ENCODE data around the gene FAM53A. TPM values are rescaled to one million over a fixed set of nuclear protein-coding genes. Genes with fewer than 3 reads are reported as not detected.
A peak's percentile ranks its signal among the peaks of the same experiment; 100 is the strongest.
"Not testable (repeated sequence)": the region's sequence is repeated elsewhere in the genome, so short reads cannot be mapped to it uniquely, and the experiment has no call there.

The FAM53A gene
- total RNA-seq, 1 donor from 2014 or later = 0.49 TPM

DNA sequence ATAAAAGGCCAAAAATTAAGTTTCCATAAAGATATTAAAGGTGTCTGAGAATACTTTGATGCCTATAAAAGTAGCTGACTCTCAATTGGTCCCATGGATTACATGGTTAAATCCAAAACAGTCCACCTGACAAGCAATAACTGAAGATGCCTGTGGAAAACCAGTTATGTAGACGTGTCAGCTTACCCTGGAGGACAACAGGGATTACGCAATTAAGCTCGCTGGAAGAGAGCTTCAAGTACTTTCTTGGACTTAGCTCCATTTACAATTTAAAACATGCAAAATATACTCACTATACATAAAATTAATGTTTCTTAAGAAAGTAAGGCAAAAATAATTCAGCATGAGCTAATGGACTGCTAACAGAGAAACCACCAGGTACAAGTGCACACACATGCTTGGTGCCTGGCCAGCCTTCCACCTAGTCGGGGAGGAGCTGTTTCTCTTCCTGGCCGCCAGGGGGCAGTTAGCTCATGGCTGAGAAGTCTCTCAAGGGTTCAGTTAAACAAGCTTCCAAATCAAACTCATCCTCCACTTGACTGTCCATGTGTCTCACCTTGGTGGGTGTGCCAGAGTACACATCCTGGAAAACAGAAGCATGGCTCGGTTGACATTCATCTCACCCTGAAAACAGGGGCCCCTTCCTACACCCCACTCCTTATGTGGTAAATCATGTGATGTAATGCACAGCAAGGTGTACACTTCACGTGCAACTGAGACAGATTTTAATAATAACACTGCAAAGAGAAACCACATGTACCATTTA, 9.2 kb upstream of the FAM53A start:
- peak; percentile 70 for ATAC-seq
- DNase-seq (ENCODE audit: missing footprints) = peak; percentile 80
- intact Hi-C loops (cut with DNase I) = no loop called here

DNA sequence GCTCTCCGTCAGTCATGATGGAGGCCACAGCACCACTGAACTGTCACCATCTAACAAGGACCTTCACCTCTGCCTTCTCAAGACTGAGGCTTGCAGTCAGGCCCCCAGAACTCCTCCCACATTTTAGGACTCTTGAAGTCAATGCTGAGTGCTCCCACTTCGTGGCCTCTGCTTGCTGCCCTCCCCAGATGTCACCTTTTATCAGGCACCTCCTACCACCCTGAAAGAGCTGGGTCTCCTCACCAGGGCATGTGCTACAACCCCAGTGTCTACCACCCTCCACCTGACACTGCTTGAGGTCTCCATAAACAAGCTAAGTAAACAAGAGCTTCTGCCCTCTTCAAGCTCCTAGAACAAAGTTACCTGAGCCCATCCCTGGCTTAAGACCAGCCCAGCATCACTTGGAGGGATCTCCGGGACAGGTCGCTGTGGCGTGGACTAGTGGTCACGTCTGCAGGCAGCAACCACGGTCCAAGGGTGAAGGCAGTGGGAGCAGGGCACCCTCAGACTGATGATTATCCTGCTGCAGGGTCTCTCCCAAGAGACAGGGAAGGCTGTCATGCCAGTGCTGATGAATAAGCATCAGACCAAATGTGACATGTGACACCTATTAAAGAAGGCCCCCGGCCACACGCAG, 7.7 kb upstream of the FAM53A start:
- intact Hi-C loops (cut with DNase I) = no loop called here
- no peak for ATAC-seq
- DNase-seq (ENCODE audit: missing footprints) = no peak

GRCh38 chr4:1690698-1691097, 6.6 kb upstream of the FAM53A start:
- intact Hi-C loops (cut with DNase I) = no loop called here
- peak; percentile 11 for DNase-seq (ENCODE audit: missing footprints)

DNA sequence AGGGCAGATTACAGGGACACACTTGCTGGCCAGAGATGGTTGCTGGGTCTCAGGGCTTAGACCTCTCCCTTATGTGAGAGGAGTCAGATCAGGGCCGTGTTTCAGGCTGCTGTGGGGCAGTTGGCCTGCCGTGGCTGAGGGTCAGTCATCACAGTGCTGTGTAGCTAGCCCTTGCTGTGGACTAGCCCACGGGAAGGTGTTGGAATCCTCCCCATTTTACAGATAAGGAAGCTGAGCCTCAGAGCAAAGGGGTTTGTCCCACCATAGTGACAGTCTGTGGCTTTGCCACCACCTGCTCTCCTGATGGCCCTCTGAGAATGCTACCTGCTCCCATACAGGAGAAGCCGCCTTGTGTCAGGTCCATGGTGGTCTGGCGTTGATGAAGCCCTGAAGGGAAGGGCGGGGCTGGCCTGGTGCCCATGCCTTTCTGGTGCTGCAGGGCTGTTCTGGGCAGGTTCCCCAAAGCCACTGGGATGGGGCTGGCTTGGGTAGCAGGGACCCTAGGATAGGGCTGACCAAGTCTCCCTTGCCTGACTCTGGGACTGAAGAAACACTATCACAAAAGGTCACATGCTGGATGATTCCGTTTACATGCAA, 2.4 kb upstream of the FAM53A start:
- ATAC-seq = no peak

More at GRCh38 chr4:1690698-1691097, 6.6 kb upstream of the FAM53A start:
- ATAC-seq = no peak

GRCh38 chr4:1685235-1686150, 1.4 kb upstream of the FAM53A start:
- intact Hi-C loops (cut with DNase I) = no loop called here
- DNase-seq (ENCODE audit: missing footprints) (peak; percentile 59), ATAC-seq (peak; percentile 2)

More for the DNA sequence above, 2.4 kb upstream of the FAM53A start:
- intact Hi-C loops (cut with DNase I) = no loop called here
- peak; percentile 30 for DNase-seq (ENCODE audit: missing footprints)

DNA sequence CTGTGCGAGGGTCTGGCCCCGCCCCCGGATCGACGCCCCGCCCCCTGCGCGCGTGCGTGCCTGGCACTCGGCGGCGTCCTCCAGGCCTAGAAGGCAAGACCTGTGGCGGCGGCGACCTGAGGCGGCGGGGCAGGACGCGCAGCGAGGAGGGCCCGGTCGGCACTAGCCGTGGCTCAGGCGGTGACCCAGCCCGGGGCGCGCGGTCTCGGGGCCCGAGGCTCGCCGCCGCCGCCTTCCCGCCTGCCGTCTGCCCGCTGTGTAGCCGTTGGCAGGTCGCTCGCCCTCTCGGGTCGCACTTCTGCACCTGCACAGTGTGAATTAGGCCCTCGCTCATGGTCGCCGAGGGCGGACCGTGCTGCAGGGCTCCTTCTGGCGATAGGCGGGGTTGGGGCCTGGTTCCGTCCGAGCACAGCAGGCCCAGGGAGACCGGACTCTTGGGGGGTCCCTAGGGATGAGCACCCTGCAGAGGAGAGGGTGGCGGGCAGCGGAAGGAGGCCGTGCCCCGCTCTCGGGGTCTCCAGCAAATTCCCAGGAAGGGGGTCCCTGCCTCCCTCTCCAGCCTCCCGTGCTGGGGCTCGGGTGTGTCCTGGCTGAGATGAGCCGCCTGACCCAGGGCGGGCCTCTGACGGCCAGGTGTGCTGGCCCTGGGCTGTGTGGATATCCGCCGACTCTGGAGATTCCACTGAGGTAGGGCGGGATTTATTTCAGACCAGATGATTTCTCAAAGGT, 557 bp upstream of the FAM53A start:
- intact Hi-C loops (cut with DNase I) = no loop called here
- peak; percentile 2 for ATAC-seq
- DNase-seq (ENCODE audit: missing footprints) = no peak

DNA sequence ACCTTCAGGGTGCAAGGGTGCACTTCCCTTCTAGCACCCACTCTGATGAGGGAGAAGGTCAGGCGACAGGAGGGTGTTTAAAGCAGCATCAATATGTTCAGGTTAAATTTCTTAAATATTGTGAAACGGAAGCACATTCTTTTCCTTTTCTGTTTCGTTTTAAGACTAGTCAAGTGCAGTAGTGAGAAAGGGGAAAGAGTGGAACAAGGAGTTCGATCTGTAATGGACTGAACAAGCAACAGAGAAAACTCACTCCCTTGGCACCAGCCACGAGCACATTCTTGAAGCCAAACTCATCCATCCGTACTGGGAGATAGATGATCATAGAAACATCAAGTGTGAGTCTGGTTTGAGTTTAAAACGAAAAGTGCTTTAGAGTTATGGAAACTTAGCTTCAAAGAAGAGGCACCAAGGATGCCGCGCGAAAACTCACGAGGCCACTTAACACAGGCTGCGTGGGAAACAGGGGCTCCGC, 815 bp downstream of the FAM53A start:
- DNase-seq (ENCODE audit: missing footprints) (no peak), ATAC-seq (no peak)
- intact Hi-C loops (cut with DNase I) = no loop called here

DNA sequence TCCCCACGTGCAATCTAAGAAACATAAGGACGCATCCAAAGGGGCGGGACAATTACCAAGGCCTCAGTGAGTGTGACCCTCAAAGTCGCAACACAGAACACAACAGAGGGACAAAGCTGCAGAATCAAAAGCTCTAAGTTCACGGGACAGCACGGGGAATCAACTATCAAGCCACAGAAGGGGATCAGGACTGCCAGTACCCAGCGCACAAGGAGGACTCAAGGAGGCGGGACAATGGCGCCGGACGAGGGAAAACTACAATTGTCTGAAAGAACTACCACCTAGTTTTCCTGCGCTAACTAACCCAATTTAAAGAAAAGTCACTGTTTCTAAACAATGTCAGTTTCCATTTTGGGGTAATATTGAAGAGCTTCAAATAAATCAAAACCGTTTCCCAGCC, 1.3 kb downstream of the FAM53A start:
- intact Hi-C loops (cut with DNase I) = no loop called here
- peak; percentile 62 for DNase-seq (ENCODE audit: missing footprints)
- ATAC-seq = no peak

DNA sequence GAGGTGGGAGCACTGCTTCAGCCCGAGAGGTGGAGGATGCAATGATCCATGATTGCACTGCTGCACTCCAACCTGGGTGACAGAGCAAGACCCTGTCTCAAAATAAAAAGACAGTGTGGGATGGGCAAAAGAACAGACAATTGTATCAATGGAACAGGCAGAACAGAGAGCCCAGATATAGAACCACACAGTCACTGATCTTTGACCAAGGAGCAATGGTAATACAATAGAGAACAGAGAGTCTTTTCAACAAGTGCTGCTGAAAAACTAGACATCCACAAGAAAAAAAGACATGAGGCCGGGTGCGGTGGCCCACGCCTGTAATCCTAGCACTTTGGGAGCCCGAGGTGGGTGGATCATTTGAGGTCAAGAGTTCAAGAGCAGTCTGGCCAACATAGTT, 5.9 kb downstream of the FAM53A start:
- intact Hi-C loops (cut with DNase I) = no loop called here
- no peak for DNase-seq (ENCODE audit: missing footprints)
- ATAC-seq = no peak

GRCh38 chr4:1676605-1677525, 7.2 kb downstream of the FAM53A start:
- intact Hi-C loops (cut with DNase I) = no loop called here
- ATAC-seq (no peak), DNase-seq (ENCODE audit: missing footprints) (peak; percentile 11)

GRCh38 chr4:1675802-1676137, 8.3 kb downstream of the FAM53A start:
- ATAC-seq (no peak), DNase-seq (ENCODE audit: missing footprints) (peak; percentile 39)
- intact Hi-C loops (cut with DNase I) = no loop called here

DNA sequence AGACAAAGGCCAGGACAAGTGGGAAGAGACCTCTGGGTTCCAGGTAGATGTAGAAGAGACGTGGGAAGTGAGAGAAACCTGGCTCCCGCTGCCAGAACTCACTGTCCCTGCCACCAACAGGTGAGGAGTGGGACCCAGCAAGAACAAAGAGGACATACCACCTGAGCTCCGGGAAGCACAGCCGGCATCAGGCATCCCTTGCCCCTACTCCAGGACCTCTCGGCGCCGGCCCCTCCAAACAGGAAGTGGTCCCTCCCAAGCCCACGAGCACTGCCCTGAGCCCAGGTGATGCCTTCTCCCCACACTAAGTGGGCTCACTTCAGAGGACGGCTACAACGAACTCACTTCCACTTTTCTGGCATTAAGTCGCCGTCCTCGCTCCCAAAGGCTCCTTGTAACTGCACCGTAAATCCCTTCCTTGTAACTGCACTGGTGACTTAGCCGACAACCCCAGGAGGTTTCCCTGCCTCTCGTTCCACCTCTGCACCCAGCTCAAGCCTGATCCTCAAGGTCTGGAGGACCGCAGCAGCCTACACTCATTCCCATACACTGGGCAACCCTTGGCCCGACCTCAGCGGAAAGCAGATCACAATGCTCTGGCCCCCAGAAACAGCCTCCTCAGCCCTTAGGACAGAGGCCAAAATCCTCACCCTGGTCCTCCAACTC, 8.8 kb downstream of the FAM53A start:
- peak; percentile 62 for DNase-seq (ENCODE audit: missing footprints)

DNA sequence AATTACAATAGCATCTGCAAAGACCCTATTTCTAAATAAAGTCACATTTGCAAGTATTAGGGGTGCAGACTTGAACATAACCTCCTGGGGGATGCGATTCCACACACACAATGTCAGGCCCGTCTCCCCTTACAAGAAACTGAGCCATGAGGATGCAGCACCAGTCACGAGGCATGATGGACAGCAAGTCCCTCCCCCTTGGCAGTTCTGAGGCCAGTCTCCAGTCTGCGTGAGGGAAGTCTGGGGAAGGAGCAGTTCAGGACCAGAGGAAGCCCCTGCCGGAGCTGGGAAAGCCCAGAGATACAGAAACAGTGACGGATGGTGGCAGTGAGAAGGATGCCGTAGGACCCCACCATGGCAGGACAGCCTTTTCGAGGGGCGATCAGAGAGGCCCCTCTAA, 9.4 kb downstream of the FAM53A start:
- intact Hi-C loops (cut with DNase I) = no loop called here
- peak; percentile 26 for DNase-seq (ENCODE audit: missing footprints)
- ATAC-seq = no peak

More for the DNA sequence above, 8.8 kb downstream of the FAM53A start:
- intact Hi-C loops (cut with DNase I) = no loop called here
- ATAC-seq = no peak

- intact Hi-C loops (cut with DNase I) = no loop called here
- ATAC-seq (no peak), DNase-seq (ENCODE audit: missing footprints) (peak; percentile 66)
Measured at GRCh38 chr4:1673671-1674070, 10.4 kb downstream of the FAM53A start.

DNA sequence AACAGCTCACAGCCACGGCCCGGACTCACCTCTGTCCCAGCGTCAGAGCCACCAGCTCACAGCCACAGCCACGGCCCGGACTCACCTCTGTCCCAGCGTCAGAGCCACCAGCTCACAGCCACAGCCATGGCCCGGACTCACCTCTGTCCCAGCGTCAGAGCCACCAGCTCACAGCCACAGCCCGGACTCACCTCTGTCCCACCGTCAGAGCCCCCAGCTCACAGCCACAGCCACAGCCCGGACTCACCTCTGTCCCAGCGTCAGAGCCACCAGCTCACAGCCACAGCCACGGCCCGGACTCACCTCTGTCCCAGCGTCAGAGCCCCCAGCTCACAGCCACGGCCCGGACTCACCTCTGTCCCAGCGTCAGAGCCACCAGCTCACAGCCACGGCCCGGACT, 13.1 kb downstream of the FAM53A start:
- DNase-seq (ENCODE audit: missing footprints) = peak; percentile 37
- intact Hi-C loops (cut with DNase I); ATAC-seq: not testable (repeated sequence)

GRCh38 chr4:1670279-1670678, 13.8 kb downstream of the FAM53A start:
- ATAC-seq (no peak), DNase-seq (ENCODE audit: missing footprints) (no peak)
- intact Hi-C loops (cut with DNase I) = no loop called here

DNA sequence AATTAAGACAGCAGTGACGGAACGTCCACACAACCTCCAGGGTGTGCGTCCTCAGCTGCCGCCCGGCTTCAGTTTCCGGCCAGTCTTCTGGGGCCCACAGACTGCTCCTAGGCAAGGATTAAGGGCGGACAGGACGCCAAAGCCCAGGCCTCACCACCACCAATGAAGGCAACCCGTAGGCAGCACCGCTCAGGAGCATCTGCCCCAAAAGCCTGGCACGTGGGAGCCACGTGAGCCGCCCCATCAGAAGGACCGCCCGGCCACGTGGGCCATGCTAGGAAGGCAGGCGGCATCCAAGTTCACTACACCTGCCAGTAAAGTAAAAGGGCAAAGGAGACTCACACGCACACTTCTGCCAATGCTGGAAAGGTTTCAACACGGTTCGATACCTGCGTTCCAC, 14.3 kb downstream of the FAM53A start:
- intact Hi-C loops (cut with DNase I) = no loop called here
- ATAC-seq (no peak), DNase-seq (ENCODE audit: missing footprints) (no peak)
